A673 (cell line): ENCODE measurements around the gene PCSK7.

Experiments used
- CTCF ChIP-seq: fragments of 300-800, 200-600 bp; sonication (generic); conservative IDR thresholded peaks from 2 replicates; pipeline ENCODE4 v1.5.1; 2017; ENCODE audit warnings: low read depth, mild to moderate bottlenecking, antibody characterized with exemption, low read length, moderate library complexity, mixed read lengths
- EZH2 ChIP-seq: fragments of 200-600 bp; sonication (generic); IDR thresholded peaks from 2 replicates; pipeline ENCODE4 v1.6.1; 2017; ENCODE audit warnings: borderline replicate concordance, low read depth, mild to moderate bottlenecking, mixed read lengths, antibody characterized with exemption, low read length; ENCODE audit not compliant: poor library complexity, severe bottlenecking

DNA sequence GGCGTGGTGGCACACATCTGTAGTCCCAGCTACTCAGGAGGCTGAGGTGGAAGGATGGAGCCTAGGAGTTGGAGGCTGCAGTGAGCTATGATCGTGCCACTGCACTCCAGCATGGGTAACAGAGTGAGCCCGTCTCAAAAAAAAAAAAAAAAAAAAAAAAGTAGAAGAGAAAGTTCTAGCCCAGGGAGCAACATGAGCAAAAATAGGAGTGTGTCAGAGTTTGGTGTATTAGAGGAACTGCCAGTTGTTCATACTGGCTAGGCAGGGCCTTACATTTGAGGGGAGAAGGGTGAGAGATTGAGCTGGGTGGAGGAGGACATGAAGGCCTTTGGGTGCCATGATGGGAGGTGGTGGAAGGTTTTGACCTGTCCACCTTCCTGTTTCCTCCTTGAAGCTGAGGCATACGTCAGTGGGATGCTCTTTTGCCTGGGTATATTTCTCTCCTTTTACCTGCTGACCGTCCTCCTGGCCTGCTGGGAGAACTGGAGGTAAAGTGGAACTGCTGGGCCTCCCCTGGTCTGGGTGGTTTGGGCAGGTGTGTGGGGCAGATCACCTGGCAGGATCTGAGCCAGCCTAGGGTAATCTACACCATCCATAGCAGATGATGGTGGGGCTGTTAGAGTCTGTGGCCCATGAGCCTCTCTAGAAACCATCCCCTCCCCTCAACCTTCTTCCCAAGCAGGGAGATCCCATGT is 46.0 kb downstream of the PCSK7 start:
- TF ChIP-seq CTCF (no peak), EZH2 (no peak)
